K562 (cell line): ENCODE results near the gene BCL2L15. TPM values are rescaled to one million over a fixed set of nuclear protein-coding genes. Genes with fewer than 3 reads are reported as not detected.

Experiments used
- CHCHD3 ChIP-seq: fragments of 250-450 bp; sonication (Bioruptor Pico); IDR thresholded peaks from 2 replicates; pipeline ENCODE4 v2.1.2; 2022; ENCODE audit warnings: mild to moderate bottlenecking
- GTF2E2 ChIP-seq: fragments of 200-800 bp; sonication (Bioruptor generic); IDR thresholded peaks from 2 replicates; pipeline ENCODE4 v1.6.1; 2016; ENCODE audit warnings: missing genetic modification characterization, missing compliant biosample characterization
- MAZ ChIP-seq, 2 experiments: fragments of 450-650 bp in 1 of 2; sonication (generic) in 1 of 2; formaldehyde crosslinking; IDR thresholded peaks in 1 of 2; conservative IDR thresholded peaks in 1 of 2; 2 replicates each; pipeline versions ENCODE4 v1.4.0 to v1.5.0; 2020; ENCODE audit warnings: mild to moderate bottlenecking in 1 of 2, missing genetic modification reagents in 1 of 2
- MEF2D ChIP-seq: conservative IDR thresholded peaks from 2 replicates; pipeline ENCODE4 v1.6.1; 2016; ENCODE audit warnings: low read depth, missing genetic modification characterization, missing compliant biosample characterization
- SAP30 ChIP-seq: fragments of 200-600 bp; sonication (generic); IDR thresholded peaks from 2 replicates; pipeline ENCODE4 v1.6.1; 2012; ENCODE audit warnings: borderline replicate concordance, low read depth, mild to moderate bottlenecking, moderate library complexity, low read length, control low read depth, inconsistent platforms; ENCODE audit not compliant: insufficient read depth, poor library complexity, severe bottlenecking
- ZNF217 ChIP-seq: sonication (generic); formaldehyde crosslinking; IDR thresholded peaks from 2 replicates; pipeline ENCODE4 v1.8.0; 2022; ENCODE audit warnings: mild to moderate bottlenecking, missing genetic modification reagents
- ZNF263 ChIP-seq: sonication (generic); formaldehyde crosslinking; IDR thresholded peaks from 2 replicates; pipeline ENCODE4 v1.8.0; 2022; ENCODE audit warnings: mild to moderate bottlenecking, missing genetic modification reagents, borderline replicate concordance
- ZNF41 ChIP-seq: fragments of 250-450 bp; sonication (Bioruptor Pico); conservative IDR thresholded peaks from 2 replicates; pipeline ENCODE4 v1.4.0; 2020; ENCODE audit warnings: mild to moderate bottlenecking
- ZNF830 ChIP-seq: fragments of 250-450 bp; sonication (Bioruptor Pico); IDR thresholded peaks from 2 replicates; pipeline ENCODE4 v1.5.0; 2021; ENCODE audit warnings: mild to moderate bottlenecking
- polyA plus RNA-seq, 8 experiments: library from polyadenylated mRNA; depleted of rRNA in 4 of 8; stranded (reverse) in 5 of 8; unstranded in 3 of 8; fragments of >200 nt; fragmentation: Nextera tagmentation in 2 of 8; fragmentation: Illumina TruSeq in 1 of 8; extraction: Ambion mirVana in 2 of 8; extraction: Trizol in 1 of 8; gene quantifications; 2 replicates each; pipeline versions ENCODE4 v1.2.1 to v1.2.3, GENCODE V29; 2011 to 2014; ENCODE audit warnings: inconsistent platforms in 1 of 8, missing spikeins in 1 of 8
- total RNA-seq, 7 experiments: library from RNA; depleted of rRNA in 6 of 7; stranded (reverse); fragments of >200 nt in 6 of 7; fragmentation: Illumina TruSeq in 2 of 7; extraction: Trizol in 2 of 7; gene quantifications; 2 replicates each; pipeline versions ENCODE4 v1.2.1 to v1.2.3, GENCODE V29; 2011 to 2021; ENCODE audit warnings: low replicate concordance in 1 of 7
- TF ChIP-seq, protein P1 (sequence below), 2 experiments: fragments of 450-650 bp in 1 of 2; sonication (generic) in 1 of 2; formaldehyde crosslinking in 1 of 2; IDR thresholded peaks; 2 replicates each; pipeline versions ENCODE4 v1.7.1 to v1.9.0; 2016 to 2022; ENCODE audit warnings: inconsistent platforms in 1 of 2, mild to moderate bottlenecking in 1 of 2, missing genetic modification reagents in 1 of 2
- TF ChIP-seq, protein P2 (sequence below): sonication (generic); formaldehyde crosslinking; IDR thresholded peaks from 2 replicates; pipeline ENCODE4 v1.8.1; 2023; ENCODE audit warnings: mild to moderate bottlenecking, missing genetic modification reagents, moderate library complexity
- TF ChIP-seq, protein P3 (sequence below): fragments of 200-800 bp; sonication (Bioruptor generic); IDR thresholded peaks from 2 replicates; pipeline ENCODE4 v1.6.1; 2017; ENCODE audit warnings: missing genetic modification characterization, missing compliant biosample characterization

The BCL2L15 gene
- total and polyA plus RNA-seq, 9 of the 15 experiments (the other 6 are each of a cell fraction or from before 2014, with no cell fraction given): 0.06 to 0.42 (median 0.28) TPM; not detected in 1

DNA sequence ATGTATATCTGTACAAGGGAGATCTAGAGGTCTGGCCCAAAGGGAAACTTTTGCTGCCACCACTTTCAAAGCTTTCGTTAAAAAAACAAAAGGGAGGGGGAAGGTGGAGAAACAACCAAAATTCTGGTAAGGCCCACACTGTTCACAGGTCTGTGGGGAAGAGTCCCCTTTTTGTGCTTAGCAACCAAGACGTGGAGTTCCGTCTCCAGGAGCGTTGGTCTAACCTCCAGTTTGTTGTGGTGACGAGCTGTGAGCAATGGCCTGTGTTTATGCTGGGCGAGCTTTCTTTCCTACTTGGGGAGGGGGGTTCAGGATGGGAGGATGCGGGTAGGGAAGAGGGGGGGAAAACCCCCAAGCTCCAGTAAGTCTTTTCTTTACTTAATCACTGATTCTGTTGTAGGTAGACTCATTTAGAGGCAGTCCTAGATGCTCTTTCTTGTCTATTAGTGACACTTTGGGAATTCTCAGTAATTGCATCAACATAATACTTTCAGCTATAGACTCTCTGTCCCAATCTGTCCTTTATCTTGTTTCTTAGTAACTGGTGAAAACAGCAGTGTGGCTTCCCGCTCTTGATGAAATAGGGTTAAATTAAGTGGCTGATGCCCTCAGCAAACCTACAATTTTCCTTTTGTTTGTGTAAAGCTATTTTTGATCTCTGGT lies 43.2 kb upstream of the BCL2L15 start (continued):
- TF ChIP-seq, protein P1, sequence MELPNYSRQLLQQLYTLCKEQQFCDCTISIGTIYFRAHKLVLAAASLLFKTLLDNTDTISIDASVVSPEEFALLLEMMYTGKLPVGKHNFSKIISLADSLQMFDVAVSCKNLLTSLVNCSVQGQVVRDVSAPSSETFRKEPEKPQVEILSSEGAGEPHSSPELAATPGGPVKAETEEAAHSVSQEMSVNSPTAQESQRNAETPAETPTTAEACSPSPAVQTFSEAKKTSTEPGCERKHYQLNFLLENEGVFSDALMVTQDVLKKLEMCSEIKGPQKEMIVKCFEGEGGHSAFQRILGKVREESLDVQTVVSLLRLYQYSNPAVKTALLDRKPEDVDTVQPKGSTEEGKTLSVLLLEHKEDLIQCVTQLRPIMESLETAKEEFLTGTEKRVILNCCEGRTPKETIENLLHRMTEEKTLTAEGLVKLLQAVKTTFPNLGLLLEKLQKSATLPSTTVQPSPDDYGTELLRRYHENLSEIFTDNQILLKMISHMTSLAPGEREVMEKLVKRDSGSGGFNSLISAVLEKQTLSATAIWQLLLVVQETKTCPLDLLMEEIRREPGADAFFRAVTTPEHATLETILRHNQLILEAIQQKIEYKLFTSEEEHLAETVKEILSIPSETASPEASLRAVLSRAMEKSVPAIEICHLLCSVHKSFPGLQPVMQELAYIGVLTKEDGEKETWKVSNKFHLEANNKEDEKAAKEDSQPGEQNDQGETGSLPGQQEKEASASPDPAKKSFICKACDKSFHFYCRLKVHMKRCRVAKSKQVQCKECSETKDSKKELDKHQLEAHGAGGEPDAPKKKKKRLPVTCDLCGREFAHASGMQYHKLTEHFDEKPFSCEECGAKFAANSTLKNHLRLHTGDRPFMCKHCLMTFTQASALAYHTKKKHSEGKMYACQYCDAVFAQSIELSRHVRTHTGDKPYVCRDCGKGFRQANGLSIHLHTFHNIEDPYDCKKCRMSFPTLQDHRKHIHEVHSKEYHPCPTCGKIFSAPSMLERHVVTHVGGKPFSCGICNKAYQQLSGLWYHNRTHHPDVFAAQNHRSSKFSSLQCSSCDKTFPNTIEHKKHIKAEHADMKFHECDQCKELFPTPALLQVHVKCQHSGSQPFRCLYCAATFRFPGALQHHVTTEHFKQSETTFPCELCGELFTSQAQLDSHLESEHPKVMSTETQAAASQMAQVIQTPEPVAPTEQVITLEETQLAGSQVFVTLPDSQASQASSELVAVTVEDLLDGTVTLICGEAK (IDR thresholded peaks at IDR 0.05): peak; percentile 29; the same call in 1 of the 2 replicates
- TF ChIP-seq, protein P1 (CRISPR knock-in tag; IDR thresholded peaks at IDR 0.05): no peak
- TF ChIP-seq MEF2D (tag) (no peak), ZNF41 (CRISPR knock-in tag) (no peak), ZNF830 (no peak), SAP30 (no peak), GTF2E2 (tag) (peak; percentile 64; the same call in 1 of the 2 replicates), CHCHD3 (no peak), ZNF263 (CRISPR knock-in tag) (no peak), MAZ (CRISPR knock-in tag; conservative IDR thresholded peaks at IDR 0.05 in 1 of 2, IDR thresholded peaks at IDR 0.05 in 1 of 2) (no peak), ZNF217 (CRISPR knock-in tag) (no peak)
- TF ChIP-seq, protein P2, sequence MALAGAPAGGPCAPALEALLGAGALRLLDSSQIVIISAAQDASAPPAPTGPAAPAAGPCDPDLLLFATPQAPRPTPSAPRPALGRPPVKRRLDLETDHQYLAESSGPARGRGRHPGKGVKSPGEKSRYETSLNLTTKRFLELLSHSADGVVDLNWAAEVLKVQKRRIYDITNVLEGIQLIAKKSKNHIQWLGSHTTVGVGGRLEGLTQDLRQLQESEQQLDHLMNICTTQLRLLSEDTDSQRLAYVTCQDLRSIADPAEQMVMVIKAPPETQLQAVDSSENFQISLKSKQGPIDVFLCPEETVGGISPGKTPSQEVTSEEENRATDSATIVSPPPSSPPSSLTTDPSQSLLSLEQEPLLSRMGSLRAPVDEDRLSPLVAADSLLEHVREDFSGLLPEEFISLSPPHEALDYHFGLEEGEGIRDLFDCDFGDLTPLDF: 0 out of 2 replicates have a peak, but pooled peaks have one; percentile 3
- TF ChIP-seq, protein P3, sequence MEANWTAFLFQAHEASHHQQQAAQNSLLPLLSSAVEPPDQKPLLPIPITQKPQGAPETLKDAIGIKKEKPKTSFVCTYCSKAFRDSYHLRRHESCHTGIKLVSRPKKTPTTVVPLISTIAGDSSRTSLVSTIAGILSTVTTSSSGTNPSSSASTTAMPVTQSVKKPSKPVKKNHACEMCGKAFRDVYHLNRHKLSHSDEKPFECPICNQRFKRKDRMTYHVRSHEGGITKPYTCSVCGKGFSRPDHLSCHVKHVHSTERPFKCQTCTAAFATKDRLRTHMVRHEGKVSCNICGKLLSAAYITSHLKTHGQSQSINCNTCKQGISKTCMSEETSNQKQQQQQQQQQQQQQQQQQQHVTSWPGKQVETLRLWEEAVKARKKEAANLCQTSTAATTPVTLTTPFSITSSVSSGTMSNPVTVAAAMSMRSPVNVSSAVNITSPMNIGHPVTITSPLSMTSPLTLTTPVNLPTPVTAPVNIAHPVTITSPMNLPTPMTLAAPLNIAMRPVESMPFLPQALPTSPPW (CRISPR knock-in tag): peak; percentile 53
